ENCODE measurements around the gene AP1S1. TPM values are rescaled to one million over a fixed set of nuclear protein-coding genes. Genes with fewer than 3 reads are reported as not detected.

The AP1S1 gene
- total and polyA plus RNA-seq, 2 of the 13 experiments (the other 11 are each of a cell fraction or from before 2014, with no cell fraction given), result 57.5 to 68.1 TPM

DNA sequence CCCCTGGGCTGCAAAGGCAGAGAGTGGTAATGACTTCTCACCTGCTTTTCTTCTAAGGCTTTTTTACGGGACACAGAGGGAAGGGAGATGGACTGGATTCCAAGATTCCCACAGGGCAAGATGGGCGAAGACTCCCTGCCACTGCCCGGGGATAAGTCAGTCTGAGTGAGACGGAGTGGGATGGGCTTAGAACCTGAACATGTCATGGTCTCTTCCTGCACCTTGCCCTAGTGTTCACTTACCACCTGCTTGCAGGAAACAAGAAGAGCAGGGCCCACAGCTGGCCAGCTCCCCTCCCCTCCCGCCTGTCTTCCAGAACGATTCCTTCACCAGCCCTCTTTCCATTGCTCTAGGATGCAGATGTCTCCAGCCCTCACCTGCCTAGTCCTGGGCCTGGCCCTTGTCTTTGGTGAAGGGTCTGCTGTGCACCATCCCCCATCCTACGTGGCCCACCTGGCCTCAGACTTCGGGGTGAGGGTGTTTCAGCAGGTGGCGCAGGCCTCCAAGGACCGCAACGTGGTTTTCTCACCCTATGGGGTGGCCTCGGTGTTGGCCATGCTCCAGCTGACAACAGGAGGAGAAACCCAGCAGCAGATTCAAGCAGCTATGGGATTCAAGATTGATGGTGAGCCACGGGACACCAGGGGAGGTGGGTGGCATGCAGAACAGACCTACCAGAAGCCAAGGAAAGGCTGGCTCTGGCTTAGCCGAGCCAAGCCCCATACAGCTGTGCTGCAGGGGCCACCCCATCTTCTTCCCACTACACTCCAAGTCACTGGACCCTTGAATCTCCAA is 26.0 kb upstream of the AP1S1 start (continued):
- 0 out of 2 replicates have a peak, but pooled peaks have one; percentile 43 for TF ChIP-seq ZNF280B (CRISPR knock-in tag; IDR thresholded peaks at IDR 0.05; ENCODE audit: borderline replicate concordance)
- no peak for TF ChIP-seq ZNF839 (CRISPR knock-in tag; IDR thresholded peaks at IDR 0.05; ENCODE audit: borderline replicate concordance)
- 0 out of 2 replicates have a peak, but pooled peaks have one; percentile 25 for TF ChIP-seq ZNF235 (CRISPR knock-in tag; IDR thresholded peaks at IDR 0.05; ENCODE audit: borderline replicate concordance)
- no peak for TF ChIP-seq POGZ (CRISPR knock-in tag; IDR thresholded peaks at IDR 0.05)
- TF ChIP-seq ZNF746 (CRISPR knock-in tag; IDR thresholded peaks at IDR 0.05), result no peak
- peak; percentile 18; the same call in 1 of the 2 replicates for TF ChIP-seq ZFY (CRISPR knock-in tag; IDR thresholded peaks at IDR 0.05)
- TF ChIP-seq SIX4 (CRISPR knock-in tag; IDR thresholded peaks at IDR 0.05), result no peak
- TF ChIP-seq RFXAP (CRISPR knock-in tag; IDR thresholded peaks at IDR 0.05; ENCODE audit: borderline replicate concordance), result no peak
- TF ChIP-seq CC2D1A (CRISPR knock-in tag; IDR thresholded peaks at IDR 0.05), result no peak
- no peak for TF ChIP-seq NFE2L1 (CRISPR knock-in tag; IDR thresholded peaks at IDR 0.05; ENCODE audit: borderline replicate concordance)
- no peak for TF ChIP-seq ZNF350 (CRISPR knock-in tag; IDR thresholded peaks at IDR 0.05; ENCODE audit: borderline replicate concordance, low read depth)
- TF ChIP-seq MIER2 (CRISPR knock-in tag; IDR thresholded peaks at IDR 0.05), result no peak
- no peak for TF ChIP-seq ZBTB46 (CRISPR knock-in tag; IDR thresholded peaks at IDR 0.05; ENCODE audit: borderline replicate concordance)
- TF ChIP-seq ZC3H13 (CRISPR knock-in tag; IDR thresholded peaks at IDR 0.05), result 0 out of 2 replicates have a peak, but pooled peaks have one; percentile 14
- TF ChIP-seq ZNF605 (CRISPR knock-in tag; IDR thresholded peaks at IDR 0.05), result 0 out of 2 replicates have a peak, but pooled peaks have one; percentile 23
- TF ChIP-seq GATA4 (IDR thresholded peaks at IDR 0.05; ENCODE audit: borderline replicate concordance, low read depth), result 0 out of 2 replicates have a peak, but pooled peaks have one; percentile 21
- TF ChIP-seq ERF (CRISPR knock-in tag; IDR thresholded peaks at IDR 0.05), result no peak
- no peak for TF ChIP-seq TBL1XR1 (IDR thresholded peaks at IDR 0.05; ENCODE audit: borderline replicate concordance, low read length, partially characterized antibody)
- no peak for TF ChIP-seq SALL2 (CRISPR knock-in tag; IDR thresholded peaks at IDR 0.05)
- TF ChIP-seq REPIN1 (CRISPR knock-in tag; IDR thresholded peaks at IDR 0.05; ENCODE audit: borderline replicate concordance, low read depth), result no peak
- TF ChIP-seq ATM (IDR thresholded peaks at IDR 0.05; ENCODE audit: borderline replicate concordance), result no peak
- no peak for TF ChIP-seq TCF7 (IDR thresholded peaks at IDR 0.05; ENCODE audit: low read depth)
- TF ChIP-seq SALL1 (CRISPR knock-in tag; IDR thresholded peaks at IDR 0.05), result 0 out of 2 replicates have a peak, but pooled peaks have one; percentile 27
- TF ChIP-seq HIC2 (CRISPR knock-in tag; IDR thresholded peaks at IDR 0.05; ENCODE audit: low read depth), result no peak
- no peak for TF ChIP-seq TAF1 (CRISPR knock-in tag; IDR thresholded peaks at IDR 0.05)
- TF ChIP-seq ZNF558 (CRISPR knock-in tag; IDR thresholded peaks at IDR 0.05; ENCODE audit: borderline replicate concordance), result peak; percentile 81; the same call in 1 of the 2 replicates

Data from HepG2 (cell line).